ENCODE measurements around the gene SLC25A44.

- TF ChIP-seq CTCF (IDR thresholded peaks at IDR 0.05; ENCODE audit: low read depth, low read length, poor library complexity, severe bottlenecking) (no peak), EZH2phosphoT487 (IDR thresholded peaks at IDR 0.05; ENCODE audit: borderline replicate concordance, low read length) (no peak)
These were observed 28.2 kb downstream of the SLC25A44 start for GRCh38 chr1:156221986-156222692.

Measured in DOHH2 (cell line).